ENCODE data around the gene TMEM179B. TPM values are rescaled to one million over a fixed set of nuclear protein-coding genes. Genes with fewer than 3 reads are reported as not detected.

Gene TMEM179B
- total and polyA plus RNA-seq, 9 of the 15 experiments (the other 6 are each of a cell fraction or from before 2014, with no cell fraction given), result 27.7 to 105 (median 37.0) TPM

DNA sequence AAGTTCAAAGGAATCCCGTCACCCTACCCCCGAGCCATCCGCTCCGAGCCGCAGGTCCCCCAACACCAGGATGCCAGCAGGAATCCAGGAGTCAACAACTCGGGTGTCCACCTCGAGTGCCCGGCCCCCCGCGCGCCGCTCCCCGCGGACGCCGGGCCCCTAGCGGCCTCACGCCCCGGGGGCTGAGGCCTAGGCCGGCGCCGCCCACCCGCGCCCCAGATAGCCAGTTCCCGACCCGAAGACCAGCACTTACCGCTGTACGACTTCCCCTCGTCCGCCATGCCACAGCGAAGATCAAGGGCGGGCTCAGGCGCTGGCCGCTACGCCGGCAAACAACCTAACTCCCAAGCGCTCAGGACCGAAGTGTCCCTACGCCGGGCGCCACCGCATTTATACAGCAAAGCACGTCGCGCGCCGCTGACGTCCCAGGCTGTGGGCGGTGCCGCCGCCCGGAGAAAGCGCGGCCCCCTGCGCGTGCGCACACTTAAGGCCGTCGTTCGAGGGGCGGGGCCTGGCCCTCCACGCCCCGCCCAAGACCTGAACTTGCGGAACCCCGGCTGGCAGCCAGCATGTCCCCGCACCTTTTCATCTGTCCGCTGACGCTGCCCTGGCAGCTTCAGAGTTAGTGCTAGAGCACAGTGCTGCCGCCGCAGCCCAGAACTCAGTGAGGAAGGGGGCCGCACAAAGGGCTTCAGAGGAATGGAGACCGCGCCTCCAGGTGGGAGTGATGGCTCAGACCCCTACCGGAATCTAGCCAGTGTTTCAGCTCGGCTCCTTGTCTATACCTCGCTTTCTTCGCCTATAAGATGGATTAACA is 18.1 kb downstream of the TMEM179B start, which contains the start of gene NXF1 (continued):
- TF ChIP-seq, protein P1, sequence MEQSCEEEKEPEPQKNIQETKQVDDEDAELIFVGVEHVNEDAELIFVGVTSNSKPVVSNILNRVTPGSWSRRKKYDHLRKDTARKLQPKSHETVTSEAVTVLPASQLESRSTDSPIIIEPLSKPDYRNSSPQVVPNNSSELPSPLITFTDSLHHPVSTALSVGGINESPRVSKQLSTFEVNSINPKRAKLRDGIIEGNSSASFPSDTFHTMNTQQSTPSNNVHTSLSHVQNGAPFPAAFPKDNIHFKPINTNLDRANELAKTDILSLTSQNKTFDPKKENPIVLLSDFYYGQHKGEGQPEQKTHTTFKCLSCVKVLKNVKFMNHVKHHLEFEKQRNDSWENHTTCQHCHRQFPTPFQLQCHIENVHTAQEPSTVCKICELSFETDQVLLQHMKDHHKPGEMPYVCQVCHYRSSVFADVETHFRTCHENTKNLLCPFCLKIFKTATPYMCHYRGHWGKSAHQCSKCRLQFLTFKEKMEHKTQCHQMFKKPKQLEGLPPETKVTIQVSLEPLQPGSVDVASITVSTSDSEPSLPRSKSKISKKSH (CRISPR knock-in tag; IDR thresholded peaks at IDR 0.05), result no peak
- TF ChIP-seq SMARCC2 (IDR thresholded peaks at IDR 0.05; ENCODE audit: low read depth), result no peak
- TF ChIP-seq SRF (CRISPR knock-in tag; IDR thresholded peaks at IDR 0.05), result peak in 1 of 2 experiments; percentile 79; a peak in 1 of 4 replicates
- TF ChIP-seq KLF6 (CRISPR knock-in tag; IDR thresholded peaks at IDR 0.05; ENCODE audit: borderline replicate concordance), result no peak
- TF ChIP-seq ELF1 (tag; IDR thresholded peaks at IDR 0.05), result no peak
- no peak for TF ChIP-seq DNMT1 (IDR thresholded peaks at IDR 0.05)
- TF ChIP-seq RB1 (IDR thresholded peaks at IDR 0.05; ENCODE audit: low read depth), result peak; percentile 85
- peak; percentile 76; the same call in 1 of the 2 replicates for TF ChIP-seq ZNF224 (CRISPR knock-in tag; IDR thresholded peaks at IDR 0.05)
- peak; percentile 97 for TF ChIP-seq POLR2AphosphoS2 (IDR thresholded peaks at IDR 0.05; ENCODE audit: low read length)
- TF ChIP-seq FOXM1 (IDR thresholded peaks at IDR 0.05; ENCODE audit: low read depth), result no peak
- peak; percentile 87; the same call in 1 of the 2 replicates for TF ChIP-seq FOXM1 (CRISPR knock-in tag; IDR thresholded peaks at IDR 0.05; ENCODE audit: low read depth)
- 0 out of 2 replicates have a peak, but pooled peaks have one; percentile 20 for TF ChIP-seq HEY1 (CRISPR knock-in tag; IDR thresholded peaks at IDR 0.05; ENCODE audit: borderline replicate concordance)
- TF ChIP-seq MED1 (CRISPR knock-in tag; IDR thresholded peaks at IDR 0.05; ENCODE audit: borderline replicate concordance), result 0 out of 2 replicates have a peak, but pooled peaks have one; percentile 54
- TF ChIP-seq ESRRA (IDR thresholded peaks at IDR 0.05; ENCODE audit: borderline replicate concordance, low read depth), result peak; percentile 83
- TF ChIP-seq EHMT2 (IDR thresholded peaks at IDR 0.05), result no peak
- TF ChIP-seq, protein P2, sequence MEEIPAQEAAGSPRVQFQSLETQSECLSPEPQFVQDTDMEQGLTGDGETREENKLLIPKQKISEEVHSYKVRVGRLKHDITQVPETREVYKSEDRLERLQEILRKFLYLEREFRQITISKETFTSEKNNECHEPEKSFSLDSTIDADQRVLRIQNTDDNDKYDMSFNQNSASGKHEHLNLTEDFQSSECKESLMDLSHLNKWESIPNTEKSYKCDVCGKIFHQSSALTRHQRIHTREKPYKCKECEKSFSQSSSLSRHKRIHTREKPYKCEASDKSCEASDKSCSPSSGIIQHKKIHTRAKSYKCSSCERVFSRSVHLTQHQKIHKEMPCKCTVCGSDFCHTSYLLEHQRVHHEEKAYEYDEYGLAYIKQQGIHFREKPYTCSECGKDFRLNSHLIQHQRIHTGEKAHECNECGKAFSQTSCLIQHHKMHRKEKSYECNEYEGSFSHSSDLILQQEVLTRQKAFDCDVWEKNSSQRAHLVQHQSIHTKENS (CRISPR knock-in tag; IDR thresholded peaks at IDR 0.05), result no peak
- TF ChIP-seq GABPA (tag; conservative IDR thresholded peaks at IDR 0.05; ENCODE audit: low read depth), result 0 out of 2 replicates have a peak, but pooled peaks have one; percentile 25
- peak; percentile 100 for TF ChIP-seq KDM5B (IDR thresholded peaks at IDR 0.05; ENCODE audit: insufficient replicate concordance, low read depth, low read length)
- TF ChIP-seq TGIF2 (CRISPR knock-in tag; IDR thresholded peaks at IDR 0.05), result peak; percentile 71; the same call in 1 of the 2 replicates
- TF ChIP-seq, protein P3, sequence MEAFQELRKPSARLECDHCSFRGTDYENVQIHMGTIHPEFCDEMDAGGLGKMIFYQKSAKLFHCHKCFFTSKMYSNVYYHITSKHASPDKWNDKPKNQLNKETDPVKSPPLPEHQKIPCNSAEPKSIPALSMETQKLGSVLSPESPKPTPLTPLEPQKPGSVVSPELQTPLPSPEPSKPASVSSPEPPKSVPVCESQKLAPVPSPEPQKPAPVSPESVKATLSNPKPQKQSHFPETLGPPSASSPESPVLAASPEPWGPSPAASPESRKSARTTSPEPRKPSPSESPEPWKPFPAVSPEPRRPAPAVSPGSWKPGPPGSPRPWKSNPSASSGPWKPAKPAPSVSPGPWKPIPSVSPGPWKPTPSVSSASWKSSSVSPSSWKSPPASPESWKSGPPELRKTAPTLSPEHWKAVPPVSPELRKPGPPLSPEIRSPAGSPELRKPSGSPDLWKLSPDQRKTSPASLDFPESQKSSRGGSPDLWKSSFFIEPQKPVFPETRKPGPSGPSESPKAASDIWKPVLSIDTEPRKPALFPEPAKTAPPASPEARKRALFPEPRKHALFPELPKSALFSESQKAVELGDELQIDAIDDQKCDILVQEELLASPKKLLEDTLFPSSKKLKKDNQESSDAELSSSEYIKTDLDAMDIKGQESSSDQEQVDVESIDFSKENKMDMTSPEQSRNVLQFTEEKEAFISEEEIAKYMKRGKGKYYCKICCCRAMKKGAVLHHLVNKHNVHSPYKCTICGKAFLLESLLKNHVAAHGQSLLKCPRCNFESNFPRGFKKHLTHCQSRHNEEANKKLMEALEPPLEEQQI (IDR thresholded peaks at IDR 0.05), result no peak
- TF ChIP-seq, protein P4, sequence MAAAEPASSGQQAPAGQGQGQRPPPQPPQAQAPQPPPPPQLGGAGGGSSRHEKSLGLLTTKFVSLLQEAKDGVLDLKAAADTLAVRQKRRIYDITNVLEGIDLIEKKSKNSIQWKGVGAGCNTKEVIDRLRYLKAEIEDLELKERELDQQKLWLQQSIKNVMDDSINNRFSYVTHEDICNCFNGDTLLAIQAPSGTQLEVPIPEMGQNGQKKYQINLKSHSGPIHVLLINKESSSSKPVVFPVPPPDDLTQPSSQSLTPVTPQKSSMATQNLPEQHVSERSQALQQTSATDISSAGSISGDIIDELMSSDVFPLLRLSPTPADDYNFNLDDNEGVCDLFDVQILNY (CRISPR knock-in tag; IDR thresholded peaks at IDR 0.05), result peak; percentile 81; the same call in 1 of the 2 replicates
- TF ChIP-seq ZBTB17 (CRISPR knock-in tag; IDR thresholded peaks at IDR 0.05), result peak; percentile 84
